Uterus (tissue), 2 donors: ENCODE results near the gene PTRH2.

Experiments
- CTCF ChIP-seq, 4 experiments: fragments of 200-600 bp in 2 of 4; fragments of 450-650 bp in 2 of 4; sonication (generic) in 2 of 4; IDR thresholded peaks; one replicate each; pipeline ENCODE4 v1.5.1; 2016 to 2019; ENCODE audit warnings: antibody characterized with exemption in 4 of 4, mild to moderate bottlenecking in 2 of 4, moderate library complexity in 1 of 4
- POLR2A ChIP-seq, 2 donors: fragments of 450-650 bp; IDR thresholded peaks; one replicate each; pipeline ENCODE4 v1.6.1; 2016; ENCODE audit warnings: antibody characterized with exemption in 2 of 2, mild to moderate bottlenecking in 1 of 2, moderate library complexity in 1 of 2

DNA sequence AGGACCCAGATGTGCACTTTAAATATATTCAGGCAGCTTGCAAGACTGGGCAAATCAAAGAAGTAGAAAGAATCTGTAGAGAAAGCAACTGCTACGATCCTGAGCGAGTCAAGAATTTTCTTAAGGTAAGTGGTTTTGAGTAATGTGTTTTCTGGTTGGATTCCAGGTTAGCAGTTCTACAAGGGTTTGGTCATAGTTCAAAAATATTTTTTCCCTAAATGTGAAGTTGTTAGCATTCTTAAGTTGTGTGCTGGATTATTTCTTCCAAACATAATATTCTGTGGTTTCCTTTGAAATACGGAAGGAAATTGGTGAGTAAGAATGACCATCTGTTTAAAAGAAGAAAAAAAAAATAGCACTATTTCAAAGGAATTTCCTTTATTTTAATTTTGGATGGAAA is 38.4 kb downstream of the PTRH2 start:
- TF ChIP-seq POLR2A (IDR thresholded peaks at IDR 0.05) (no peak), CTCF (IDR thresholded peaks at IDR 0.05) (no peak)
